Breast epithelium (tissue), 4 donors: ENCODE measurements around the gene CDYL. TPM values are rescaled to one million over a fixed set of nuclear protein-coding genes. Genes with fewer than 3 reads are reported as not detected.

Experiments
- DNase-seq, 2 donors: peaks; one replicate each; pipeline ENCODE4 v3.0.0-alpha.2; 2019; ENCODE audit warnings: low spot score in 2 of 2
- H3K27ac ChIP-seq, 2 donors: fragments of 200-600 bp; sonication (generic) in 1 of 2; one replicate each; pipeline ENCODE4 v1.5.1; 2016 to 2019; ENCODE audit warnings: mild to moderate bottlenecking in 1 of 2
- H3K27me3 ChIP-seq, 2 donors: fragments of 200-600 bp; sonication (generic) in 1 of 2; one replicate each; pipeline versions ENCODE4 v1.5.1 to v1.6.0; 2017 to 2019; ENCODE audit warnings: control low read depth in 1 of 2, mild to moderate bottlenecking in 1 of 2
- H3K36me3 ChIP-seq: fragments of 200-600 bp; one replicate; pipeline ENCODE4 v1.5.1; 2019
- H3K4me1 ChIP-seq, 2 donors: fragments of 200-600 bp; sonication (generic); one replicate each; pipeline ENCODE4 v1.5.1; 2016 to 2019; ENCODE audit warnings: control low read depth in 1 of 2
- H3K4me3 ChIP-seq, 3 donors: fragments of 200-600 bp; sonication (generic); 1 replicate in 2 of 3; 2 replicates in 1 of 3; pipeline ENCODE4 v1.5.1; 2016 to 2019; ENCODE audit warnings: mild to moderate bottlenecking in 3 of 3, moderate library complexity in 2 of 3
- H3K9me3 ChIP-seq, 2 donors: fragments of 200-600 bp; sonication (generic) in 1 of 2; one replicate each; pipeline ENCODE4 v1.5.1; 2016 to 2019; ENCODE audit warnings: control low read depth in 1 of 2
- CTCF ChIP-seq, 3 donors: fragments of 450-650 bp; IDR thresholded peaks; one replicate each; pipeline ENCODE4 v1.5.1; 2016 to 2017; ENCODE audit warnings: antibody characterized with exemption in 3 of 3, mild to moderate bottlenecking in 3 of 3, moderate library complexity in 3 of 3
- POLR2A ChIP-seq: fragments of 450-650 bp; IDR thresholded peaks from one replicate; pipeline ENCODE4 v1.6.1; 2016; ENCODE audit warnings: antibody characterized with exemption, mild to moderate bottlenecking, moderate library complexity
- POLR2AphosphoS5 ChIP-seq, 3 donors: sonication (generic); formaldehyde crosslinking; IDR thresholded peaks; one replicate each; pipeline ENCODE4 v1.6.1; 2017; ENCODE audit warnings: antibody characterized with exemption in 3 of 3
- intact Hi-C: fragments of 100-400 bp; cut with DNase I; formaldehyde crosslinking; loops from one replicate; pipeline ENCODE4 v1.15.1; 2023; ENCODE audit warnings: low total_unique reads
- total RNA-seq, 3 donors: library from RNA; depleted of rRNA; stranded (reverse); fragments of >200 nt; gene quantifications; one replicate each; pipeline ENCODE4 v1.1.0, GENCODE V29; 2016

The CDYL gene
- total RNA-seq, 3 donors from 2014 or later: 32.9 to 58.0 (median 40.0) TPM

GRCh38 chr6:4950836-4951533 is 174.8 kb downstream of the CDYL start:
- TF ChIP-seq POLR2A: no peak
- TF ChIP-seq CTCF (IDR thresholded peaks at IDR 0.05): no peak
- no peak for TF ChIP-seq POLR2AphosphoS5 (IDR thresholded peaks at IDR 0.05)
- Histone ChIP-seq H3K4me3 (no peak overlapping the region), H3K27ac (no peak overlapping the region), H3K4me1 (no peaks in the 10 kb centered on the region), H3K36me3 (no peaks in the 10 kb centered on the region), H3K9me3 (no peaks in the 10 kb centered on the region), H3K27me3 (no peaks in the 10 kb centered on the region)
- intact Hi-C loops: no loop called here
- no peak for DNase-seq

- TF ChIP-seq POLR2A (no peak), CTCF (IDR thresholded peaks at IDR 0.05) (no peak), POLR2AphosphoS5 (IDR thresholded peaks at IDR 0.05) (no peak)
- Histone ChIP-seq H3K4me1 (no peaks in the 10 kb centered on the region), H3K9me3 (no peaks in the 10 kb centered on the region), H3K27me3 (no peaks in the 10 kb centered on the region), H3K36me3 (no peaks in the 10 kb centered on the region), H3K4me3 (no peak overlapping the region), H3K27ac (no peak overlapping the region)
- intact Hi-C loops: no loop called here
- DNase-seq: no peak
Observed at GRCh38 chr6:4953440-4953839, 177.2 kb downstream of the CDYL start.

- H3K27me3 ChIP-seq: no peaks in the 10 kb centered on the region
- intact Hi-C loops: no loop called here
- TF ChIP-seq POLR2A (no peak), POLR2AphosphoS5 (IDR thresholded peaks at IDR 0.05) (no peak), CTCF (IDR thresholded peaks at IDR 0.05) (no peak)
Observed at GRCh38 chr6:4956625-4957024, 180.4 kb downstream of the CDYL start.

GRCh38 chr6:4957521-4958231 is 181.5 kb downstream of the CDYL start:
- H3K27ac ChIP-seq: no peak overlapping the region
- no peaks in the 10 kb centered on the region for H3K4me1 ChIP-seq
- H3K4me3 ChIP-seq: no peak overlapping the region
- H3K9me3 ChIP-seq: no peaks in the 10 kb centered on the region
- intact Hi-C loops: no loop called here
- no peaks in the 10 kb centered on the region for H3K27me3 ChIP-seq
- H3K36me3 ChIP-seq: no peaks in the 10 kb centered on the region
- DNase-seq: no peak
- TF ChIP-seq POLR2A (no peak), CTCF (IDR thresholded peaks at IDR 0.05) (no peak), POLR2AphosphoS5 (IDR thresholded peaks at IDR 0.05) (no peak)

More at GRCh38 chr6:4956625-4957024, 180.4 kb downstream of the CDYL start:
- no peak for DNase-seq
- no peak overlapping the region for H3K27ac ChIP-seq
- no peaks in the 10 kb centered on the region for H3K9me3 ChIP-seq
- no peaks in the 10 kb centered on the region for H3K36me3 ChIP-seq
- no peaks in the 10 kb centered on the region for H3K4me1 ChIP-seq
- H3K4me3 ChIP-seq: no peak overlapping the region

- DNase-seq: no peak
- TF ChIP-seq CTCF (IDR thresholded peaks at IDR 0.05) (no peak), POLR2A (no peak), POLR2AphosphoS5 (IDR thresholded peaks at IDR 0.05) (no peak)
- H3K36me3 ChIP-seq: no peaks in the 10 kb centered on the region
- no peak overlapping the region for H3K4me3 ChIP-seq
- no peak overlapping the region for H3K27ac ChIP-seq
- H3K27me3 ChIP-seq: no peaks in the 10 kb centered on the region
- intact Hi-C loops: no loop called here
- H3K9me3 ChIP-seq: no peaks in the 10 kb centered on the region
- H3K4me1 ChIP-seq: no peaks in the 10 kb centered on the region
Observed at GRCh38 chr6:4958624-4959023, 182.4 kb downstream of the CDYL start.
